HG03175 (cell line): ENCODE data around the gene SHKBP1.

ENCODE experiments used
- ATAC-seq: cut with Tn5 transposase; IDR thresholded peaks from one replicate; pipeline ENCODE4 v1.9.1; 2021; ENCODE audit warnings: mild to moderate bottlenecking, moderate library complexity; ENCODE audit not compliant: unreplicated experiment

Gene SHKBP1

GRCh38 chr19:40599331-40599901 lies 22.7 kb downstream of the SHKBP1 start:
- no peak for ATAC-seq

- ATAC-seq = no peak
Measured at GRCh38 chr19:40599902-40600569, 23.4 kb downstream of the SHKBP1 start.

GRCh38 chr19:40600570-40601133 lies 24.0 kb downstream of the SHKBP1 start:
- ATAC-seq = no peak

- ATAC-seq = no peak
Measured at GRCh38 chr19:40601134-40601974, 24.7 kb downstream of the SHKBP1 start, which contains the start of gene LTBP4. Gene LTBP4, plus strand, starts transcription at chr19:40601369. Its CDS starts 19 bp downstream, at chr19:40601388.

GRCh38 chr19:40603071-40603388 lies 26.4 kb downstream of the SHKBP1 start:
- no peak for ATAC-seq

GRCh38 chr19:40603389-40604170 lies 26.9 kb downstream of the SHKBP1 start:
- ATAC-seq = peak; percentile 72

- no peak for ATAC-seq
Measured at GRCh38 chr19:40604171-40604646, 27.5 kb downstream of the SHKBP1 start.

GRCh38 chr19:40604647-40605215 lies 28.1 kb downstream of the SHKBP1 start:
- no peak for ATAC-seq

GRCh38 chr19:40605216-40605971 lies 28.7 kb downstream of the SHKBP1 start:
- ATAC-seq = peak; percentile 24

- ATAC-seq = no peak
Measured at GRCh38 chr19:40607311-40608239, 30.9 kb downstream of the SHKBP1 start.

- no peak for ATAC-seq
Measured at GRCh38 chr19:40608240-40608621, 31.6 kb downstream of the SHKBP1 start.

GRCh38 chr19:40608957-40609356 lies 32.3 kb downstream of the SHKBP1 start:
- ATAC-seq = no peak

- peak; percentile 48 for ATAC-seq
Measured at GRCh38 chr19:40609561-40610395, 33.1 kb downstream of the SHKBP1 start.

GRCh38 chr19:40610396-40611064 lies 33.9 kb downstream of the SHKBP1 start:
- ATAC-seq = no peak

- ATAC-seq = no peak
Measured at GRCh38 chr19:40611096-40611495, 34.4 kb downstream of the SHKBP1 start.

- ATAC-seq = no peak
Measured at GRCh38 chr19:40611900-40612698, 35.4 kb downstream of the SHKBP1 start.
